Measurements from ENCODE around the gene PRPF6. TPM values are rescaled to one million over a fixed set of nuclear protein-coding genes. Genes with fewer than 3 reads are reported as not detected.

The PRPF6 gene
- total and polyA plus RNA-seq, 2 of the 13 experiments (the other 11 are each of a cell fraction or from before 2014, with no cell fraction given): 63.7 to 101 TPM

GRCh38 chr20:64053841-64054661 lies 73.1 kb downstream of the PRPF6 start (continued):
- TF ChIP-seq, protein P1, sequence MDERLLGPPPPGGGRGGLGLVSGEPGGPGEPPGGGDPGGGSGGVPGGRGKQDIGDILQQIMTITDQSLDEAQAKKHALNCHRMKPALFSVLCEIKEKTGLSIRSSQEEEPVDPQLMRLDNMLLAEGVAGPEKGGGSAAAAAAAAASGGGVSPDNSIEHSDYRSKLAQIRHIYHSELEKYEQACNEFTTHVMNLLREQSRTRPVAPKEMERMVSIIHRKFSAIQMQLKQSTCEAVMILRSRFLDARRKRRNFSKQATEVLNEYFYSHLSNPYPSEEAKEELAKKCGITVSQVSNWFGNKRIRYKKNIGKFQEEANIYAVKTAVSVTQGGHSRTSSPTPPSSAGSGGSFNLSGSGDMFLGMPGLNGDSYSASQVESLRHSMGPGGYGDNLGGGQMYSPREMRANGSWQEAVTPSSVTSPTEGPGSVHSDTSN (CRISPR knock-in tag; IDR thresholded peaks at IDR 0.05): no peak
- TF ChIP-seq ATF5 (CRISPR knock-in tag; IDR thresholded peaks at IDR 0.05; ENCODE audit: low read depth) (no peak), SIX1 (CRISPR knock-in tag; IDR thresholded peaks at IDR 0.05; ENCODE audit: borderline replicate concordance) (no peak), KLF11 (CRISPR knock-in tag; IDR thresholded peaks at IDR 0.05) (no peak; the same call in 1 of the 2 replicates), ZNF136 (CRISPR knock-in tag; IDR thresholded peaks at IDR 0.05; ENCODE audit: low read depth) (no peak; the same call in 1 of the 2 replicates), BRF2 (CRISPR knock-in tag; IDR thresholded peaks at IDR 0.05) (no peak), KLF6 (CRISPR knock-in tag; IDR thresholded peaks at IDR 0.05) (no peak; the same call in none of the 2 replicates), DBP (CRISPR knock-in tag; IDR thresholded peaks at IDR 0.05; ENCODE audit: not compliant biosample characterization) (peak; percentile 93), ZNF468 (CRISPR knock-in tag; IDR thresholded peaks at IDR 0.05) (peak; percentile 29; the same call in 1 of the 2 replicates), CEBPB (IDR thresholded peaks at IDR 0.05; ENCODE audit: borderline replicate concordance, low read depth, low read length) (0 out of 2 replicates have a peak, but pooled peaks have one; percentile 12), MED8 (CRISPR knock-in tag; IDR thresholded peaks at IDR 0.05; ENCODE audit: insufficient replicate concordance) (no peak), FOXA1 (IDR thresholded peaks at IDR 0.05) (no peak), FOXA1 (CRISPR knock-in tag; IDR thresholded peaks at IDR 0.05) (peak; percentile 23; the same call in 1 of the 2 replicates), CCAR2 (optimal IDR thresholded peaks at IDR 0.05; ENCODE audit: low read depth, low read length) (peak; percentile 26), TRAFD1 (CRISPR knock-in tag; IDR thresholded peaks at IDR 0.05; ENCODE audit: borderline replicate concordance) (peak; percentile 97), ZC3H13 (CRISPR knock-in tag; IDR thresholded peaks at IDR 0.05) (no peak), JDP2 (CRISPR knock-in tag; IDR thresholded peaks at IDR 0.05; ENCODE audit: borderline replicate concordance) (no peak)
- TF ChIP-seq, protein P2, sequence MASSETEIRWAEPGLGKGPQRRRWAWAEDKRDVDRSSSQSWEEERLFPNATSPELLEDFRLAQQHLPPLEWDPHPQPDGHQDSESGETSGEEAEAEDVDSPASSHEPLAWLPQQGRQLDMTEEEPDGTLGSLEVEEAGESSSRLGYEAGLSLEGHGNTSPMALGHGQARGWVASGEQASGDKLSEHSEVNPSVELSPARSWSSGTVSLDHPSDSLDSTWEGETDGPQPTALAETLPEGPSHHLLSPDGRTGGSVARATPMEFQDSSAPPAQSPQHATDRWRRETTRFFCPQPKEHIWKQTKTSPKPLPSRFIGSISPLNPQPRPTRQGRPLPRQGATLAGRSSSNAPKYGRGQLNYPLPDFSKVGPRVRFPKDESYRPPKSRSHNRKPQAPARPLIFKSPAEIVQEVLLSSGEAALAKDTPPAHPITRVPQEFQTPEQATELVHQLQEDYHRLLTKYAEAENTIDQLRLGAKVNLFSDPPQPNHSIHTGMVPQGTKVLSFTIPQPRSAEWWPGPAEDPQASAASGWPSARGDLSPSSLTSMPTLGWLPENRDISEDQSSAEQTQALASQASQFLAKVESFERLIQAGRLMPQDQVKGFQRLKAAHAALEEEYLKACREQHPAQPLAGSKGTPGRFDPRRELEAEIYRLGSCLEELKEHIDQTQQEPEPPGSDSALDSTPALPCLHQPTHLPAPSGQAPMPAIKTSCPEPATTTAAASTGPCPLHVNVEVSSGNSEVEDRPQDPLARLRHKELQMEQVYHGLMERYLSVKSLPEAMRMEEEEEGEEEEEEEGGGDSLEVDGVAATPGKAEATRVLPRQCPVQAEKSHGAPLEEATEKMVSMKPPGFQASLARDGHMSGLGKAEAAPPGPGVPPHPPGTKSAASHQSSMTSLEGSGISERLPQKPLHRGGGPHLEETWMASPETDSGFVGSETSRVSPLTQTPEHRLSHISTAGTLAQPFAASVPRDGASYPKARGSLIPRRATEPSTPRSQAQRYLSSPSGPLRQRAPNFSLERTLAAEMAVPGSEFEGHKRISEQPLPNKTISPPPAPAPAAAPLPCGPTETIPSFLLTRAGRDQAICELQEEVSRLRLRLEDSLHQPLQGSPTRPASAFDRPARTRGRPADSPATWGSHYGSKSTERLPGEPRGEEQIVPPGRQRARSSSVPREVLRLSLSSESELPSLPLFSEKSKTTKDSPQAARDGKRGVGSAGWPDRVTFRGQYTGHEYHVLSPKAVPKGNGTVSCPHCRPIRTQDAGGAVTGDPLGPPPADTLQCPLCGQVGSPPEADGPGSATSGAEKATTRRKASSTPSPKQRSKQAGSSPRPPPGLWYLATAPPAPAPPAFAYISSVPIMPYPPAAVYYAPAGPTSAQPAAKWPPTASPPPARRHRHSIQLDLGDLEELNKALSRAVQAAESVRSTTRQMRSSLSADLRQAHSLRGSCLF (CRISPR knock-in tag; IDR thresholded peaks at IDR 0.05; ENCODE audit: borderline replicate concordance): no peak

Measured in HepG2 (cell line).